ENCODE measurements around the gene CSNK1E.

GRCh38 chr22:38286915-38287669 lies 30.1 kb downstream of the CSNK1E start:
- TF ChIP-seq SUZ12 (IDR thresholded peaks at IDR 0.05; ENCODE audit: extremely low read depth, insufficient read depth, insufficient read length) (no peak), ZNF274 (IDR thresholded peaks at IDR 0.05; ENCODE audit: low read depth, low read length) (no peak), YY1 (IDR thresholded peaks at IDR 0.05; ENCODE audit: insufficient read depth, insufficient read length) (no peak)

Data from NT2/D1 (cell line).